Nephron (organoid): Measurements from ENCODE around the gene DPYSL4.

Source experiments
- H3K27ac Mint-ChIP-seq, 3 experiments: 2 replicates each; pipeline ENCODE4 v1.8.0; 2020; ENCODE audit warnings: mixed read lengths in 3 of 3, mild to moderate bottlenecking in 2 of 3, moderate library complexity in 1 of 3
- H3K27me3 Mint-ChIP-seq: 2 replicates; pipeline ENCODE4 v1.8.0; 2021; ENCODE audit warnings: low read depth, mild to moderate bottlenecking, moderate library complexity, mixed read lengths
- H3K36me3 Mint-ChIP-seq: 2 replicates; pipeline ENCODE4 v1.8.0; 2020; ENCODE audit warnings: low read depth, mixed read lengths
- H3K4me1 Mint-ChIP-seq: 2 replicates; pipeline ENCODE4 v1.8.0; 2020; ENCODE audit warnings: mixed read lengths
- H3K4me3 Mint-ChIP-seq, 3 experiments: 2 replicates each; pipeline ENCODE4 v1.8.0; 2020; ENCODE audit warnings: mild to moderate bottlenecking in 3 of 3, mixed read lengths in 3 of 3, moderate library complexity in 2 of 3
- H3K9me3 Mint-ChIP-seq: 2 replicates; pipeline ENCODE4 v1.8.0; 2020; ENCODE audit warnings: mixed read lengths
- CTCF ChIP-seq, 3 experiments: fragments of 200-600 bp; sonication (generic); IDR thresholded peaks; one replicate each; pipeline ENCODE4 v1.5.0; 2021; ENCODE audit warnings: antibody characterized with exemption in 3 of 3; ENCODE audit not compliant: unreplicated experiment in 3 of 3

Gene DPYSL4

GRCh38 chr10:132224343-132225072, 37.8 kb downstream of the DPYSL4 start:
- no peak for TF ChIP-seq CTCF (IDR thresholded peaks at IDR 0.05; ENCODE audit: unreplicated experiment in 3 of 3)
- no peak overlapping the region for H3K4me3 Mint-ChIP-seq
- H3K36me3 Mint-ChIP-seq: no peaks in the 10 kb centered on the region
- no peaks in the 10 kb centered on the region for H3K9me3 Mint-ChIP-seq
- H3K4me1 Mint-ChIP-seq: peaks cover 2% of the 10 kb centered on the region
- no peak overlapping the region for H3K27ac Mint-ChIP-seq
- peaks cover 3% of the 10 kb centered on the region for H3K27me3 Mint-ChIP-seq

GRCh38 chr10:132225073-132225848, 38.5 kb downstream of the DPYSL4 start:
- TF ChIP-seq CTCF (IDR thresholded peaks at IDR 0.05; ENCODE audit: unreplicated experiment in 3 of 3): no peak
- no peaks in the 10 kb centered on the region for H3K36me3 Mint-ChIP-seq
- H3K27ac Mint-ChIP-seq: no peak overlapping the region
- H3K27me3 Mint-ChIP-seq: peaks cover 3% of the 10 kb centered on the region
- peaks cover 6% of the 10 kb centered on the region for H3K4me1 Mint-ChIP-seq
- H3K9me3 Mint-ChIP-seq: no peaks in the 10 kb centered on the region
- H3K4me3 Mint-ChIP-seq: no peak overlapping the region

GRCh38 chr10:132225849-132226205, 39.1 kb downstream of the DPYSL4 start:
- no peaks in the 10 kb centered on the region for H3K36me3 Mint-ChIP-seq
- H3K9me3 Mint-ChIP-seq: no peaks in the 10 kb centered on the region
- TF ChIP-seq CTCF (IDR thresholded peaks at IDR 0.05; ENCODE audit: unreplicated experiment in 3 of 3): no peak
- H3K27me3 Mint-ChIP-seq: peaks cover 3% of the 10 kb centered on the region
- no peak overlapping the region for H3K27ac Mint-ChIP-seq
- peaks cover 8% of the 10 kb centered on the region for H3K4me1 Mint-ChIP-seq
- no peak overlapping the region for H3K4me3 Mint-ChIP-seq

GRCh38 chr10:132226586-132227405, 40.0 kb downstream of the DPYSL4 start:
- H3K36me3 Mint-ChIP-seq: no peaks in the 10 kb centered on the region
- peaks cover 3% of the 10 kb centered on the region for H3K27me3 Mint-ChIP-seq
- no peak for TF ChIP-seq CTCF (IDR thresholded peaks at IDR 0.05; ENCODE audit: unreplicated experiment in 3 of 3)
- H3K27ac Mint-ChIP-seq: no peak overlapping the region
- peaks cover 15% of the 10 kb centered on the region for H3K4me1 Mint-ChIP-seq
- H3K4me3 Mint-ChIP-seq: no peak overlapping the region
- no peaks in the 10 kb centered on the region for H3K9me3 Mint-ChIP-seq

- Mint-ChIP-seq H3K4me1 (peaks cover 20% of the 10 kb centered on the region), H3K4me3 (no peak overlapping the region), H3K9me3 (no peaks in the 10 kb centered on the region), H3K27me3 (no peaks in the 10 kb centered on the region), H3K27ac (no peak overlapping the region), H3K36me3 (no peaks in the 10 kb centered on the region)
- TF ChIP-seq CTCF (IDR thresholded peaks at IDR 0.05; ENCODE audit: unreplicated experiment in 3 of 3): no peak
Observed at GRCh38 chr10:132227851-132228390, 41.2 kb downstream of the DPYSL4 start.
